Left renal cortex interstitium (tissue), 4 donors: ENCODE measurements around the gene ZNF619. TPM values are rescaled to one million over a fixed set of nuclear protein-coding genes. Genes with fewer than 3 reads are reported as not detected.
A peak's percentile ranks its signal among the peaks of the same experiment; 100 is the strongest.

Experiments
- DNase-seq, 4 donors: peaks; one replicate each; pipeline ENCODE4 v3.0.0-alpha.2; 2013; ENCODE audit warnings: low read depth in 4 of 4, low spot score in 2 of 4, missing footprints in 1 of 4
- polyA plus RNA-seq, 4 donors: library from polyadenylated mRNA; unstranded; fragments of 120-200 nt; gene quantifications; one replicate each; pipeline ENCODE4 v1.2.1, GENCODE V29; 2013; ENCODE audit not compliant: insufficient read length in 4 of 4

The ZNF619 gene
- polyA plus RNA-seq, 4 donors = 5.3 to 9.0 (median 8.0) TPM

- peak in 3 of 4 donors; percentile 65 to 85 (median 71) for DNase-seq
Observed at GRCh38 chr3:40524568-40525285, 47.8 kb downstream of the ZNF619 start, which contains the start of gene ZNF621. Gene ZNF621, plus strand, starts transcription at chr3:40524960. Its CDS starts 881 bp downstream, at chr3:40525841.

- DNase-seq = no peak
Observed at GRCh38 chr3:40528426-40528825, 51.5 kb downstream of the ZNF619 start.

GRCh38 chr3:40532252-40532651, 55.3 kb downstream of the ZNF619 start:
- no peak for DNase-seq

- no peak for DNase-seq
Observed at GRCh38 chr3:40534283-40534682, 57.4 kb downstream of the ZNF619 start.

Other genes with a start within 250 kb of the ZNF619 start
- gene EIF1B, start 167.4 kb upstream of the ZNF619 start, polyA plus RNA-seq = 100 to 1,000 TPM; 113 to 130 (median 120) TPM
- 1 to 10 TPM; 2.1 to 3.0 (median 2.4) TPM for gene ENTPD3, start 89.9 kb upstream of the ZNF619 start, polyA plus RNA-seq
- gene RPL14, start 19.8 kb upstream of the ZNF619 start, polyA plus RNA-seq = 1,000 to 10,000 TPM; 1,587 to 1,939 (median 1,735) TPM
- gene ZNF620, start 28.9 kb downstream of the ZNF619 start, polyA plus RNA-seq = 10 to 100 TPM in 2 of 4 donors, 1 to 10 TPM in 2; 8.6 to 13.5 (median 9.8) TPM
- gene ZNF621, start 47.8 kb downstream of the ZNF619 start, polyA plus RNA-seq = 10 to 100 TPM; 20.9 to 37.6 (median 27.7) TPM